ENCODE data around the gene SORBS1.

Gene SORBS1

GRCh38 chr10:95335933-95336699 lies 225.1 kb downstream of the SORBS1 start:
- no peak for DNase-seq

GRCh38 chr10:95334805-95335144 lies 226.4 kb downstream of the SORBS1 start:
- DNase-seq: no peak

- no peak for DNase-seq
These were observed 227.0 kb downstream of the SORBS1 start for GRCh38 chr10:95333997-95334804.

- DNase-seq: no peak
These were observed 228.4 kb downstream of the SORBS1 start for GRCh38 chr10:95332666-95333249.

- DNase-seq: no peak
These were observed 229.5 kb downstream of the SORBS1 start for GRCh38 chr10:95331596-95332130.

- DNase-seq: no peak
These were observed 230.2 kb downstream of the SORBS1 start for GRCh38 chr10:95330966-95331453.

- DNase-seq: no peak
These were observed 231.9 kb downstream of the SORBS1 start for GRCh38 chr10:95329296-95329695.

GRCh38 chr10:95328013-95328412 lies 233.2 kb downstream of the SORBS1 start:
- DNase-seq: no peak

GRCh38 chr10:95327367-95327766 lies 233.8 kb downstream of the SORBS1 start:
- peak; percentile 73 for DNase-seq

GRCh38 chr10:95326396-95326795 lies 234.8 kb downstream of the SORBS1 start:
- DNase-seq: no peak

GRCh38 chr10:95325863-95326262 lies 235.3 kb downstream of the SORBS1 start:
- DNase-seq: no peak

GRCh38 chr10:95324436-95325268 lies 236.5 kb downstream of the SORBS1 start:
- no peak for DNase-seq

- no peak for DNase-seq
These were observed 239.4 kb downstream of the SORBS1 start for GRCh38 chr10:95321554-95322301.

GRCh38 chr10:95319239-95319638 lies 241.9 kb downstream of the SORBS1 start:
- no peak for DNase-seq

- no peak for DNase-seq
These were observed 245.7 kb downstream of the SORBS1 start for GRCh38 chr10:95315509-95315908.

- DNase-seq: peak; percentile 39
These were observed 246.8 kb downstream of the SORBS1 start for GRCh38 chr10:95314192-95314918.

- DNase-seq: no peak
These were observed 248.1 kb downstream of the SORBS1 start for GRCh38 chr10:95312986-95313495.

GRCh38 chr10:95312257-95312656 lies 248.9 kb downstream of the SORBS1 start:
- DNase-seq: no peak

GRCh38 chr10:95309958-95310357 lies 251.2 kb downstream of the SORBS1 start:
- DNase-seq: no peak

GRCh38 chr10:95308389-95309302 lies 252.5 kb downstream of the SORBS1 start:
- DNase-seq: no peak
